Measurements from ENCODE around the gene SMIM36.

Gene SMIM36

GRCh38 chr17:55421179-55421934 is 89.9 kb downstream of the SMIM36 start, which contains the start of gene MMD:
Gene MMD, minus strand, starts transcription at chr17:55421835. Its CDS starts 140 bp downstream, at chr17:55421695.
- intact Hi-C loops (cut with DNase I; ENCODE audit: low total_unique reads): loop anchor here (10.0 kb wide), 1 partner anchor 333 kb away; the partner anchor contains the start of gene PCTP
- Histone ChIP-seq H3K27ac (peak within 1 kb of the TSS; percentile 78 to 81), H3K36me3 (no peaks in the 10 kb centered on the region), H3K27me3 (peaks cover 0 to 12% of the 10 kb centered on the region in 2 donors), H3K4me1 (peaks cover 0 to 29% (median 14%) of the 10 kb centered on the region in 4 donors), H3K4me3 (peak within 1 kb of the TSS; percentile 88 to 92), H3K9me3 (no peaks in the 10 kb centered on the region)
- peak in 1 of 2 donors; percentile 67 for DNase-seq
- no peak for TF ChIP-seq CTCF (IDR thresholded peaks at IDR 0.05)

GRCh38 chr17:55420776-55421178 is 90.5 kb downstream of the SMIM36 start:
- Histone ChIP-seq H3K27ac (peak overlapping the region; percentile 78 to 81), H3K36me3 (no peaks in the 10 kb centered on the region), H3K4me3 (peak overlapping the region; percentile 88 to 92), H3K9me3 (no peaks in the 10 kb centered on the region), H3K27me3 (peaks cover 0 to 12% of the 10 kb centered on the region in 2 donors), H3K4me1 (peaks cover 0 to 34% (median 16%) of the 10 kb centered on the region in 4 donors)
- DNase-seq: peak; percentile 53 to 73
- no peak for TF ChIP-seq CTCF (IDR thresholded peaks at IDR 0.05)
- intact Hi-C loops (cut with DNase I; ENCODE audit: low total_unique reads): loop anchor here (10.0 kb wide), 1 partner anchor 334 kb away; the partner anchor contains the start of gene PCTP

- Histone ChIP-seq H3K4me3 (peak overlapping the region; percentile 88 to 92), H3K9me3 (no peaks in the 10 kb centered on the region), H3K36me3 (no peaks in the 10 kb centered on the region), H3K27ac (peak overlapping the region; percentile 78 to 81), H3K4me1 (peaks cover 0 to 40% (median 16%) of the 10 kb centered on the region in 4 donors), H3K27me3 (peaks cover 0 to 10% of the 10 kb centered on the region in 2 donors)
- TF ChIP-seq CTCF (IDR thresholded peaks at IDR 0.05): no peak
- DNase-seq: no peak
- intact Hi-C loops (cut with DNase I; ENCODE audit: low total_unique reads): loop anchor here (10.0 kb wide), 1 partner anchor 335 kb away; the partner anchor contains the start of gene PCTP
Measured at GRCh38 chr17:55420067-55420775, 91.0 kb downstream of the SMIM36 start.

GRCh38 chr17:55418369-55419268 is 92.6 kb downstream of the SMIM36 start:
- Histone ChIP-seq H3K4me1 (peaks cover 0 to 41% (median 16%) of the 10 kb centered on the region in 4 donors), H3K27me3 (peaks cover 0 to 4% of the 10 kb centered on the region in 2 donors), H3K27ac (no peak overlapping the region), H3K36me3 (peaks cover 0 to 4% (median 3%) of the 10 kb centered on the region in 3 donors), H3K4me3 (no peak overlapping the region), H3K9me3 (no peaks in the 10 kb centered on the region)
- no peak for DNase-seq
- intact Hi-C loops (cut with DNase I; ENCODE audit: low total_unique reads): loop anchor here (10.0 kb wide), 1 partner anchor 96 kb away; the partner anchor contains the start of gene SMIM36
- no peak for TF ChIP-seq CTCF (IDR thresholded peaks at IDR 0.05)
